CD4-positive, CD25-positive, alpha-beta regulatory T cell (primary cell): ENCODE results near the gene MRPS6. TPM values are rescaled to one million over a fixed set of nuclear protein-coding genes. Genes with fewer than 3 reads are reported as not detected.

Experiments used
- ATAC-seq, 2 donors: fragments of 150-1000 bp; cut with Tn5 transposase; one replicate each; pipeline ENCODE4 v1.10.0; 2021; ENCODE audit warnings: low read depth in 2 of 2, moderate number of reproducible peaks in 2 of 2, moderate library complexity in 1 of 2
- DNase-seq, 3 donors: peaks; one replicate each; pipeline versions ENCODE4 v3.0.0 to v3.0.0-alpha.2; 2012 to 2022; ENCODE audit warnings: mixed read lengths in 1 of 3
- H3K27ac ChIP-seq: one replicate; pipeline ENCODE4 v1.7.0; 2013; ENCODE audit warnings: mild to moderate bottlenecking, low read length; ENCODE audit not compliant: insufficient read depth, poor library complexity, severe bottlenecking
- H3K27me3 ChIP-seq: one replicate; pipeline ENCODE4 v1.7.0; 2013; ENCODE audit warnings: low read length; ENCODE audit not compliant: control insufficient read depth, insufficient read depth
- H3K36me3 ChIP-seq: one replicate; pipeline ENCODE4 v1.7.0; 2013; ENCODE audit warnings: mild to moderate bottlenecking, low read length, moderate library complexity; ENCODE audit not compliant: control insufficient read depth, insufficient read depth
- H3K4me1 ChIP-seq: 2 replicates; pipeline ENCODE4 v1.7.0; 2013; ENCODE audit warnings: mild to moderate bottlenecking, low read length; ENCODE audit not compliant: insufficient read depth, control insufficient read depth, poor library complexity, severe bottlenecking
- H3K4me3 ChIP-seq: one replicate; pipeline ENCODE4 v1.7.0; 2013; ENCODE audit warnings: low read depth, mild to moderate bottlenecking, low read length, moderate library complexity
- H3K9me3 ChIP-seq, 2 experiments: 1 replicate in 1 of 2; 2 replicates in 1 of 2; pipeline ENCODE4 v1.7.0; 2013; ENCODE audit warnings: low read length in 2 of 2, mild to moderate bottlenecking in 1 of 2, moderate library complexity in 1 of 2; ENCODE audit not compliant: control insufficient read depth in 2 of 2
- H3K27ac Mint-ChIP-seq, 3 donors: one replicate each; pipeline ENCODE4 v1.8.0; 2020 to 2022; ENCODE audit warnings: mild to moderate bottlenecking in 3 of 3, mixed read lengths in 3 of 3, moderate library complexity in 2 of 3
- H3K27me3 Mint-ChIP-seq: one replicate; pipeline ENCODE4 v1.8.0; 2022; ENCODE audit warnings: mild to moderate bottlenecking, mixed read lengths
- H3K36me3 Mint-ChIP-seq: one replicate; pipeline ENCODE4 v1.8.0; 2020; ENCODE audit warnings: mixed read lengths
- H3K4me1 Mint-ChIP-seq, 4 donors: one replicate each; pipeline ENCODE4 v1.8.0; 2020 to 2022; ENCODE audit warnings: mixed read lengths in 4 of 4, mild to moderate bottlenecking in 1 of 4
- H3K4me3 Mint-ChIP-seq, 4 donors: one replicate each; pipeline ENCODE4 v1.8.0; 2020 to 2022; ENCODE audit warnings: mild to moderate bottlenecking in 4 of 4, mixed read lengths in 4 of 4, moderate library complexity in 3 of 4
- H3K9me3 Mint-ChIP-seq, 7 donors: one replicate each; pipeline ENCODE4 v1.8.0; 2020 to 2022; ENCODE audit warnings: mixed read lengths in 7 of 7, mild to moderate bottlenecking in 3 of 7, moderate library complexity in 2 of 7
- polyA plus RNA-seq, 4 donors: library from polyadenylated mRNA; unstranded; fragments of 300-500 nt; fragmentation: Illumina TruSeq; gene quantifications; one replicate each; pipeline ENCODE4 v1.2.3, GENCODE V29; 2021
- total RNA-seq: library from RNA; stranded (reverse); gene quantifications from one replicate; pipeline ENCODE4 v1.2.3, GENCODE V29; 2022

MRPS6 gene
- total and polyA plus RNA-seq, 5 donors from 2014 or later: 34.9 to 203 (median 184) TPM

- Histone ChIP-seq H3K4me3 (no peak overlapping the region), H3K27ac (no peak overlapping the region), H3K4me1 (peaks cover 6% of the 10 kb centered on the region), H3K9me3 (no peaks in the 10 kb centered on the region), H3K36me3 (no peaks in the 10 kb centered on the region), H3K27me3 (no peaks in the 10 kb centered on the region)
- Mint-ChIP-seq H3K36me3 (peaks cover 4% of the 10 kb centered on the region), H3K4me1 (peaks cover 0 to 25% (median 6%) of the 10 kb centered on the region in 4 donors), H3K27ac (no peak overlapping the region), H3K9me3 (peaks cover 0 to 1% (median 0%) of the 10 kb centered on the region in 7 donors), H3K4me3 (no peak overlapping the region), H3K27me3 (no peaks in the 10 kb centered on the region)
- DNase-seq (no peak), ATAC-seq (no peak)
Observed at GRCh38 chr21:34189506-34189905, 116.1 kb downstream of the MRPS6 start.

GRCh38 chr21:34190576-34191321 is 117.4 kb downstream of the MRPS6 start:
- H3K9me3 ChIP-seq: no peaks in the 10 kb centered on the region
- Mint-ChIP-seq H3K4me1 (peaks cover 0 to 25% (median 6%) of the 10 kb centered on the region in 4 donors), H3K4me3 (no peak overlapping the region), H3K27ac (peak overlapping the region in 2 of 3 donors; percentile 33 to 72), H3K27me3 (no peaks in the 10 kb centered on the region), H3K36me3 (peaks cover 3% of the 10 kb centered on the region), H3K9me3 (peaks cover 0 to 1% (median 0%) of the 10 kb centered on the region in 7 donors)
- peaks cover 6% of the 10 kb centered on the region for H3K4me1 ChIP-seq
- ATAC-seq (no peak), DNase-seq (no peak)
- H3K27me3 ChIP-seq: no peaks in the 10 kb centered on the region
- H3K27ac ChIP-seq: no peak overlapping the region
- H3K36me3 ChIP-seq: no peaks in the 10 kb centered on the region
- no peak overlapping the region for H3K4me3 ChIP-seq

DNA sequence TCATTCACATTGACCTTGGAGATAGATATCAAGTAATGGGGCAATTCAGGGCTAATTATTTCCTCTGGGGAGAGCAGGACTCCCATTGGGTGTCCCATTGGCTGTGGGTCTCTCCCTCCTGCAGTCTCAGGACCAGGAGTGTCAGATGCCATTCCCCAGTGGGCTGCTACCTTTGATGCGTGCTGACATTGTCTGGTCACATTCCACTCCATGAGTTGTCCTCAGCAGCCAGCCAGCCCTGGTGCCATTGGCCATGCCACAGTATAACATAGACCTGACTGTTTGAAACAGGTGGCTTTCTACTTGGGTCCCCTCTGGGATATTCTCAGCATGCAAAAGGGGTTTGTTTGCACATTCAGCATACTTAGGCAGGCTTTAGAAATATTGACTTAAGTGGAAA is 118.5 kb downstream of the MRPS6 start:
- peaks cover 0 to 25% (median 6%) of the 10 kb centered on the region in 4 donors for H3K4me1 Mint-ChIP-seq

More for the DNA sequence above, 118.5 kb downstream of the MRPS6 start:
- Mint-ChIP-seq H3K27me3 (no peaks in the 10 kb centered on the region), H3K9me3 (peaks cover 0 to 1% (median 0%) of the 10 kb centered on the region in 7 donors), H3K27ac (peak overlapping the region in 1 of 3 donors; percentile 90), H3K4me3 (no peak overlapping the region), H3K36me3 (peaks cover 3% of the 10 kb centered on the region)
- DNase-seq (no peak), ATAC-seq (no peak)
- no peaks in the 10 kb centered on the region for H3K9me3 ChIP-seq
- H3K4me1 ChIP-seq: peaks cover 6% of the 10 kb centered on the region
- no peak overlapping the region for H3K27ac ChIP-seq
- no peak overlapping the region for H3K4me3 ChIP-seq
- no peaks in the 10 kb centered on the region for H3K27me3 ChIP-seq
- H3K36me3 ChIP-seq: no peaks in the 10 kb centered on the region

Other genes with a start within 250 kb of the MRPS6 start
- gene ATP5PO, start 157.8 kb upstream of the MRPS6 start, total RNA-seq: 119 TPM
- gene ATP5PO, start 157.8 kb upstream of the MRPS6 start, polyA plus RNA-seq: 100 to 1,000 TPM; 389 to 458 (median 427) TPM
- 13.7 TPM for gene SLC5A3, start within 50 bp of the MRPS6 start, total RNA-seq
- gene SLC5A3, start within 50 bp of the MRPS6 start, polyA plus RNA-seq: 1 to 10 TPM; 1.0 to 2.4 (median 1.9) TPM